ENCODE results near the gene DDX10.
A peak's percentile ranks its signal among the peaks of the same experiment; 100 is the strongest.

DDX10 gene

GRCh38 chr11:108662700-108663099 is 2.2 kb upstream of the DDX10 start:
- no peak for DNase-seq

GRCh38 chr11:108663154-108663877 is 1.6 kb upstream of the DDX10 start:
- DNase-seq = no peak

DNA sequence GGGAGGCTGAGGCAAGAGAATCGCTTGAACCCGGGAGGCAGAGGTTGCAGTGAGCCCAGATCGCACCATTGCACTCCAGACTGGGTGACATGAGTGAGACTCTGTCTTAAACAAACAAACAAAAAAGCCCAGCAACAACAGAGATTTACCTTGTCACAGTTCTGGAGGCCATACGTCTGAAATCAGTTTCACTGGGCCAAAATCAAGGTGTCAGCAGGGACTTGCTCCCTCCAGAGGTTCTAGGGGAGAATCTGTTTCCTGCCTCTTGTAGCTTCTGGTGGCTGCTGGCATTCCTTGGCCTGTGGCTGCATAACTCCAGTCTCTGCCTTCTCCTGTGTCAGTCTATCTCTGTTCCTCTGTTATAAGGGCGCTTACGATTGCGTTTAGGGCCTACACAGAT is 1.5 kb downstream of the DDX10 start:
- no peak for DNase-seq

DNA sequence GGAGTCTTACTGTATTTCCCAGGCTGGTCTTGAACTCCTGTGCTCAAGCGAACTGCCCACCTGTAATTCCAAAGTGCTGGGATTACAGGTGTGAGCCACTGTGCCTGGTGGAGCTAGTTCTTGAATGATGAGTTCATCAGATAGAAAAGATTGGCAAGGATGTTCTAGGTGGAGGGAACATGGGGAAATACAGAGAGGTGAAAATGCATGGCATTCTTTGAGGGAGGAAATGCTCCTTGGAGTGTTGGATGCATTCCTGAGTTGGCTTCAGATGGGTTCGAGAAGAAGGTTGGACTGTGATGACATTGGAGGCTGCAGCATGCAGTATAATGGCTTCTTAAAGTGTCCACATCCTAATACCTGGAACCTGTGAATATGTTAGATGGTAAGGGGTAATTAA is 4.4 kb downstream of the DDX10 start:
- DNase-seq = no peak

DNA sequence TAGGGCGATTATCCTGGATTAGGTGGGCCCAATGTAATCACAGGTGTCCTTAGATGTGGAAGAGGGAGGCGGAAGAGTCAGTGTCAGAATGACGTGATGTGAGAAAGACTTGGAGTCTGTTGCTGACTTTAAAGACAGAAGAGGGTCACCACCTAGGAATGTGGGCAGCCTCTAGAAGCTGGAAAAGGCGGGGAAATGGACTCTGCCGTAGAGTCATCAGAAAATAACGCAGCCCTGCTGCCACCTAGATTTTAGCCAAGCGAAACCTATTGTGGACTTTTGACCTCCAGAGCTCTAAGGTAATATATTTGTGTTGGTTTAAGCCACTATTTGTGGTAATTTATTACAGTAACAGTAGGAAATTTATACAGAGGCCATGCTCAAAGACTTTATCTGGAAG is 4.8 kb downstream of the DDX10 start:
- no peak for DNase-seq

- no peak for DNase-seq
Observed at GRCh38 chr11:108670451-108670850, 5.6 kb downstream of the DDX10 start.

GRCh38 chr11:108672113-108672512 is 7.2 kb downstream of the DDX10 start:
- DNase-seq = no peak

- DNase-seq = no peak
Observed at GRCh38 chr11:108672786-108673185, 7.9 kb downstream of the DDX10 start.

DNA sequence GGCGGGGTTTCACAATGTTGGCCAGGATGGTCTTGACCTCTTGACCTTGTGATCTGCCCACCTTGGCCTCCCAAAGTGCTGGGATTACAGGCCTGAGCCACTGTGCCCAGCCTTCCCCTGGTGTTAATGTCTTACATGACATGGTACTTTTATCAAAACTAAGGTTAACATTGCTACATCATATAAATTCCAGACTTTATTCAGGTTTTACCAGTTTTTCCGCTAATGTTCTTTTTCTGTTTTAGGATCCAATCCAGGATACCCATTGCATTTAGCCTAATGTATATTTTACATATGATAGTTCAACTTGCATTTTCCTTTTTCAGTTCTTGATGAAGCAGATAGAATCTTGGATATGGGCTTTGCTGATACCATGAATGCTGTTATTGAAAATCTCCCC is 14.2 kb downstream of the DDX10 start:
- DNase-seq = no peak

- no peak for DNase-seq
Observed at GRCh38 chr11:108680271-108680670, 15.4 kb downstream of the DDX10 start.

GRCh38 chr11:108685419-108686130 is 20.7 kb downstream of the DDX10 start:
- DNase-seq = no peak

GRCh38 chr11:108693852-108694251 is 29.0 kb downstream of the DDX10 start:
- no peak for DNase-seq

DNA sequence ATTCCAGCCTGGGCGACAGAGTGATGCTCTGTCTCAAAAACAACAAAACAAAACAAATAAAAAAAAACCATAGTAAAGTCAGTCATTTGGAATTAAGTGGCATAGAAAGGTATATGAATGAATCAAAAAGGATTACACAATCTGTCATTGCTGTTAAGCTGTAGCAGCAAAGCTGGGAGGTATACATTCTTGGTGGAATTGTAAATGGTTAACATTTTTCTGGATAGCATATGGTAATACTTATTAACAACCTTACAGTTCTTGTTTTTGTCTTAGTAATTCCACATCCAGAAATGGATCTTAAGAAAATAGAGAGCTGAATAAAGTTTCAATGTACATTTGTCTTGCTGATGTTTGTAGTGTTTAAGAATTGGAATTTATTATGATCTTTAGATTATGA is 30.0 kb downstream of the DDX10 start:
- no peak for DNase-seq

DNA sequence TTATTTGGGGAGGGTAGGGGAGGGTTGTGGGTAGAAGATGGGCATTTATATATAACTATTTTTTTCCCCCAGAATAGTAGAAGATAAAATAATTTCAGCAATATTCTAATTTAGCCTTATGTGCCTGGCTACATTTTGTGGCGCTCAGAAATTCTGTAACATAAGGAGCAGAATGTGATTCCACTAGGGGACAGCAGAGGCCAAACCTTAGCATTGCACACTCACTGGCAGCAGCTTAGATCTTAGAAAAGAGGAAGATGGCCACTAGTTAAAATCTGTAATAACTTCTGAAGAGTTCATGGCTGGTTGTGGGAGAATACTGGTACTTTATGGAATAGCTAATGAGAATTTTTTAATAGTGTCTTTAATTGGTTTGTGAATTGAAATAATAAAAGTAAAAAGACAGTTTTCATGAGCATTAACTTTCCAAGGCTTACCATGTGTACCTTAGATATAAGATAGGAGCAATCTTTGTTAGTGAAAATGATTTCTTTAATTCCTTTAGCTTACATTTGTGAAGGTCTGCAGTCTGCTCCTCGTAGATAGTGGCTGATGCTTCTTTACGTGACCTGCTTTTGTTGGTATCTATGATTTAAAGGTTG is 33.1 kb downstream of the DDX10 start:
- peak; percentile 10 for DNase-seq

GRCh38 chr11:108698844-108699642 is 34.2 kb downstream of the DDX10 start:
- no peak for DNase-seq

- no peak for DNase-seq
Observed at GRCh38 chr11:108703916-108704315, 39.0 kb downstream of the DDX10 start.

DNA sequence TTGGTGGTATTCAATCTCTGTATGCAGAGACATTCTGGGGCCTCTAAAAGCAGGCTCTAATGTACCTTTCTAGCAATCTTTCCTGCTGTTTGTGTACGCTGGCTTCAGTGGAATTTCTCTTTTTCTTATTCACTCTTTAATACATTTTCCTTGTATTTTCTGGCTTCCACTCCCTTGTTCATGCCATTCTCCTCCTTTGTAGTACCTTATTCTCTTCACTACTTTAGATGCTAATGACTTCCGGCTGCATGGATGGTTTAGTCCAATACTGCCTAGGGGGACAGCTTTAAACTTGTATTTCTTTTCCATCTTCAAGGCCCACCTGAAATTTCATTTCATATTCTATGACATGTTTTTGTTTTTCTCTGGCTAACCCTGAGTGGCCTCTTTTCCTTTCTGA is 40.2 kb downstream of the DDX10 start:
- DNase-seq = no peak

- DNase-seq = no peak
Observed at GRCh38 chr11:108708173-108708572, 43.3 kb downstream of the DDX10 start.

- no peak for DNase-seq
Observed at GRCh38 chr11:108709741-108710140, 44.9 kb downstream of the DDX10 start.

DNA sequence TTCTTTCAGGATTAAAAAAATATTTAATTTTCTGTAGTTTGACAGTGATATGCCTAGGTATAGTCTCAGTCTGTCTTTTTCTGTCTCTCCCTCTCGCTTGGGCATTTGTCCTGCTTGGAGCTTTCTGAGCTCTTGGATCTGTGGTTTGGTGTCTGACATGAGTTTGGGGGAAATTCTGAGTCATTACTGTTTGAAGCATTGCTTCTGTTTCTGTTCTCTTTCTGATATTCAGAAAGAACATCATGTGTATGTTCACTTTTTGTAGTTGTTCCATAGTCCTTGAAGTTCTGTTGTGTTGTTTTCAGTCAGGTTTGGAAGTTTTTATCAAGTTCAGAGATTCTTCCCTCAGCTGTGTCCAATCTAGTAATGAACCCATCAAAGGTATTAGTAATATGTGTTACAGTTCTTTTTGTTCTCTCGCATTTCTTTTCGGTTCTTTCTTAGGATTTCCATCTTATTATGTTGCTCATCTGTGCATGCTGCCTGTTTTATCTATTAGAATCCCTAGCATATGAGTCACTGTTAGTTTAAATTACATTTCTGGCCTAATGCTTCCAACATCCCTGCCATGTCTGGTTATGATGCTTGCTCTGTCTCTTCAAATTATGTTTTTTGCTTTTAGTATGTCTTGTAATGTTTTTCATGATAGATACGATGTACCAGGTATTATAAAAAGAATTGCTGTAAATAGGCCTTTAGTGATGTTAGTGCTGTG is 48.4 kb downstream of the DDX10 start:
- DNase-seq = no peak

DNA sequence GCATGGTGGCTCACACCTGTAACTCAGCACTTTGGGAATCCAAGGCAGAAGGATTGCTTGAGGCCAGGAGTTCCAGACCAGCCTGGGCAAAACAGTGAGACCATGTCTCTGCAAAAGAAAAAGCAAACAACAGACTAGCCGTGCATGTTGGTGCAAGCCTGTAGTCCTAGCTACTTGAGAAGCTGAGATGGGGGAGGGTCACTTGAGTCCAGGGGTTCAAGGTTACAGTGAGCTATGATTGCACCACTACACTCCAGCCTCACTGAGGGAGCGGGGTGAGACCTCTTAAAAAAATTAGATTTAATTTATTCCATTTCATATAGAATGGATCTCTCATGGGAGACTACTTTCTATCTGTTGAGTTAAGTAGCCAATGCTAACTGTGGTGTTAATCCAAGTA is 50.4 kb downstream of the DDX10 start:
- DNase-seq = no peak

DNA sequence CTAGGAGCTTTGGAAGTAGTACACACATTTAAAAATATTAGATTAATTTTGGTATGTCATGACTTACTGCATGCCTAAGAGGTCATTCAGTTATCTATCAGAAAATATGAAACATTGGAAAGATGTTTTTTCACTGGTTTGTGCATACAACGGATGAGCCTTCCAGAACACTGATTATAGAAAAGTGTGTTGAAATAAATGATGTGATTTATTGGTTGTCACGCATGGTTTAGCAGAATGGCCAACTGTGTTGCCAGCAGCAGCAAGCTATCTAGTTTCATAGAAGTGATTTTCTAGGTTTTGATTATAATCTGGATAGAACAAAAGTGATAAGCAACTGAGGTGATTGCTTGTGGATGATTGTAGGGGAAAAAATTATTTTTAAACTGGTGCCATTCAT is 53.6 kb downstream of the DDX10 start:
- DNase-seq = no peak
